ENCODE results near the gene ST7.

Gene ST7

DNA sequence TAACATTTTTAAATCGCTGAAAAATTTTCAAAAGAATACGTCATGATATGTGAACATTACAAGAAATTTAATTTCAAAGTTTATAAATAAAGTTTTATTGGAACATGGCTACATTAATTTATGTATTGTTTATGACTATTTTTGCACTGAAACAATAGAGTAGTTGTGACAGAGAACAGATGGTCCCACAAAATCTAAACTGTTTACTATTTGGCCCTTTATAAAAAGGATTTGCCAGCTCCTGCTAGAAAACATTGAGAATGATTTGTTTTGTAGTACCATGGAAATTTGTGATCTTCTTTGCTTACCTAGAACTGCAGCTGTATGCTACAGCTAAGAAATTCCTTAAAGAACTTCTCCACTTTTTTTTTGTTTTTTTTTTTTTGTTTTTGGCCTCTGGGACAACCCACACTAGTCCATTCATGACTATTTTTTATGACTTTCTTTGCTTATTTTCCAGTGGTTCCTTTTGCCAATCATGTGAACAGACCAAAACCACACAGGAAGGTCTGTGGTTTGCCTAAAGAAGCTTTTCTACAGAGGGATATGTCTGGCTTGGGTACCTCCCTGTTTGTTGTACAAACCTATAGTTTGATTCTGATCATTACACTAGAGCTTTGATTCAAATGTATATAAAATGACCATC, 55.7 kb downstream of the ST7 start:
- peak; percentile 44 for DNase-seq (ENCODE audit: low spot score)

DNA sequence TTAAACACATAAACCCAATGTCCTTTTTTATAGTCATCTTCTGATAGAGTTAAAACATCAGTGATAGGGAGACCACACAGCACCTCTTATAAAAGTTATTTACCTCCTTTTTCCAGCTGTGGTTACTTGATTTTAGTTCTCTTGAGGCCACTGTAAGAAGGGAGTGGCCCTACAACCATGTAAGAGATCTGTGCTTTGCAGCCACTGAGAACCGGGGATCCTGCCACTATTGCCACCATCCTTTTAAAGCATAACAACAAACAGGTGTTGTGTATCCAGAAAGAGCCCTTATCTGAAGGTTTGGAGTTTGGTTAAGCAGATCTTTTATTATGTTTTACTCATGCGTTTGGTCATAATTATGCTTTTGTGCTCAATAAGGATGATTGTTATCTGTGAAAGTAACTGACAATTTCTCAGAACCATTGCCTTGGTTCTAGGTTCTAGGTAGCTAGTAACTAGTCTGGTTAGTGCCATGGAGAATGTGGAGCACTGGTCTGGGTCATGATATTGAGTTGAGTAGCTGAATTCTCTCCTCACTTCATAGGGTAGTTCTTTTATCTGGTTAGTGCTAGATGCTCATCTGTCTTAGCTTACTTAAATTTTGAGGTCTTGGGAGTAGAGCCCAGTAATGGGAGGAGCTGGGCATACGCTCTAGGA, 56.5 kb downstream of the ST7 start:
- DNase-seq (ENCODE audit: low spot score), result no peak

DNA sequence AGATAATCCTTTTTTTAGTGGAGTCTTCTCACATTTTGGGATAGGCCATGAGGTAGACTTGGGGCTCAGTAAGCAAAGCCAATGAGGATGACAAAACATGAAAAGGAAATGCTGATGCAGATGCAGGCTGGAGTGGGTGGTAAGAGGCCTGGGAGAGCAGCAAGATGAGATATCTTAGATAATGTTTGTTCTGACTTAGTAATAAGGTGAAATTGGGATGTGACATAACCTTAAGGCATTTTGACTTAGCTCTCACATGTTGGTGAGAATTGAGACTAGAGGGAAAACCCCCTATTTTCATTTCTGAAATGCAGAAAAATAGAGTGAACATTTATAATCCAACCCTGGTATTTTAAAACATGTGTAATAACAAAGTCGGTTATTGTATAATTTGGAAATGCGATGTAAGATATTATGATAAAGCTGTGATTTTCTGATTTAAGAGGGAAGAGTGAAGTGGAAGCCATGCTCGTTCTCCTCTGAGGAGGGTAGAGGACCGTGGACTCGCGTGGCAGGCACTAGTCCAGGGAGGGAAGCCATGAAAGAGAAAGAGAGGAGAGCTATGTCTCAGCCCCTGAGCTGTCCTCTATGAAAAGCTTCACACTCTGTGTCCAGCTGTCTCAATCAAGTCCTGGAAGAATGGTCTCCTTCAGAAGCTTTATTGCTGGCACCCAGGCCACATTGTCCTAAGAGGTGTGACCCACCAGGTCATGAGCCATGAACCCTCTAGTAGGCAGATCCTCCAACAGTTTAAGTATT, 57.3 kb downstream of the ST7 start:
- DNase-seq (ENCODE audit: low spot score), result no peak

DNA sequence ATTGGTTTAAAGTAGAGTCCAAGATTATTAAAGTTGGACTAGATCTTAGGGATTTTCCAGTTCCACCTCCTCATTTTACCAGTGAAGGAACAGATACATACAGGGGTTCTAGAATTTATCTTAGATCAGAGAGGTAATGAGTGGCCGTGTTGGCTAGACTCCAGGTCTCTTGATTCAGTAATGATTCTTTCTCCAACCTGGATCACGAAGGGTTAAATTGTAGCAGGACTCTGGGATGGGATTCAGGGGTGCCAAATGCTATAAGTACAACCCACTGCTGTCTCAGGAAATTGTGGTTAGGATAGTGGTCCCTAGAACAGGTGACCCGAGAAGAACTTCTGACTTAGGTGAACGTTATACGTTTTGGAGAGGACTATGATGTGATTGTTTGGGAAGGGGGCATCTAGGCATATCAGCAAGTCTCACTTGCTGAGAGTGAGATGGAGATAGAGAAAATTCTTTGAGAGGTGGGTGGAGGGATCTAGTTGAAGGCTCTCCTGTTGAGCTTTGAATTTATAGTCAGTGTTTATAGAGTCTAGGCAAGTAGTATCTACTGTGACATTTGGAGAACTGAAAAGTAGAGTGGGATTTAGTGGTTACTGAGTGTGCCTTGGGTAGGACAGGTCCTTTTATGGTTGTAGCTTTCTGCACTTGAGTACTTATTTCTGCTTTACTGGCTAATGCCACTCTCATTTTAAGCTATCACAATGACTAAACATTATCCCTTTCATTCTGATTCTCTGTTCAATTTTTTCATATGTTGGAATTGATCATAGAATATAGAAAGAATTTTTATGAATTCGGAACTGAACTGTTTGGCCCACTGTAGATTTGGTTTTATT, 58.3 kb downstream of the ST7 start:
- no peak for DNase-seq (ENCODE audit: low spot score)

DNA sequence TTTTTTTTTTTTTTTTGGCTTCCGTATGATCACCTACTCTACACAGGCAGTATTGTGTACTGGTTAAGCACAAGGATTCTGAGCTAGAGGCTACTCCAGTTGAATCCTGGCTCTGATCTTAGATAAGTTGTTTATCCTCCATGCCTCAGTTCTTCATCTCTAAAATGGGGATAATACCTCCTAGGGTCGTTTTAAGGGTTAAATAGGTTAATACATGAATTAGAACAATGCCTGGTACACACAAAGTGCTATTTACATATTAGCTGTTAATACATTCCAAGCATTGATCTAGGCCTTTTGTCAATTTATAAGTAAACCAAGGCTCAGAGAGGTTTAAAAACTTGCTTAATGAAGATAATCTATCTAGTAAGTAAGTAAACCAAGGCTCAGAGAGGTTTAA, 59.0 kb downstream of the ST7 start:
- no peak for DNase-seq (ENCODE audit: low spot score)

DNA sequence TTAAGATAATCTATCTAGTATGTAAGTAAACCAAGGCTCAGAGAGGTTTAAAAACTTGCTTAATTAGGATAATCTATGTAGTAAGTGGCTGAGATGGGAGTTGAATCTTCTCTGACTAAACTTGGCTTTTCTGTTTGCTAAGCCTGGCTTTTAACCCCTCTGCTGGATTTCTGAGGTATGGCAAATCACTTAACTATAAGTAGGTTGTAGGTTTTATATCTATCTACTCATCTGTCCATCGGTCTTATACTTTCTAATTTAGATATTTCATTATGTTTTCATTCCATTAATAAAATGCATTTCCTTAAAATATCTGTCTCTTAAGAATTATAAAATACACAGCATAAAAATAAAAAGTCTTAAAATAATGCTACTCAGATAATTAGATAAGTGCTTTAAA, 59.4 kb downstream of the ST7 start:
- peak; percentile 76 for DNase-seq (ENCODE audit: low spot score)

DNA sequence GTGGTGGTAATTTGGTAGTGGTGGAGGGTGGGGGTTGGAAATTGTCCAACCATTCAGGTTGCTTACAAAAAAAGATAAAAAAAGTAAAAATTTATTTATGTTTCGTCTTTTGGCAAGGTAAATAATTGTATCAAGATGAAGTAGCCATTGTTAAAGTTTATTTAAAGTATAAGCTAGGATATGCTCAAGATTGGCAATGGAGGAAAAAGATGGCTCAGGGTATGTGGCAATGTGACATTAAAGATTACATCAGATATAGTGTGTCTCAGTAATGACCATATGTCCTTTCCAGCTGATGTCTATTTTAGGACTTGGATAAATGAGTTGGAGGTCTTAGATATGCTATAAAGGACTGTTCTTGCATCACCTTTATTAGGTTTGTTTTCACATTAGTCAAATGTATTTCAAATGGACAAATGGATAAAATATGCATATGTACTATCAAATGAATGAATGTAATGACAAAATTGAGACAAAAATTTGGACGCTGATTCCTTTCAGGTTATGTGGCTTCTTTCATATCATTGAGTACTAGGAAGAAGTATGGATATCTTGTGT, 60.9 kb downstream of the ST7 start:
- DNase-seq (ENCODE audit: low spot score), result no peak

DNA sequence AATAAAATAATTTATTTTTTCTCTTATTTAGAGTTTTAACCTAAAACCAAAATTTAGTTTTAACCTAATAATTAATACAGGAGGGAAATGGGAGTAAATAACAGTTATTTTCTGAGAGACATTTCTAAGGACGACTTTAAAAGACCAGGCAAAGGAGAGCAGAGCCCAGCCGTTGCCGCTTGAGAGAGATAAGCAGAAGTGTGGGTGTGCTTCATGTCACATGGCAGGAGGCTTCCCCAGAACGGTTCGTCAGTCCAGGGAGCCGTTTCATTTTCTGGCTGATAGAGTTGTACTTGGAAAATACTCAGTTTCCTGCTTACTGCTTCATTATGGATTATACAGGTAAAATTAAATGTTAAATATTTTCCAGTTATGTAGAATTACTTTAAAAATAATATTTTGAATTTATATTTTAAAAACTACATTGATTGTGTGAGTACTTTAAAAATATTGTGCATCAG, 61.4 kb downstream of the ST7 start:
- DNase-seq (ENCODE audit: low spot score), result peak; percentile 77

DNA sequence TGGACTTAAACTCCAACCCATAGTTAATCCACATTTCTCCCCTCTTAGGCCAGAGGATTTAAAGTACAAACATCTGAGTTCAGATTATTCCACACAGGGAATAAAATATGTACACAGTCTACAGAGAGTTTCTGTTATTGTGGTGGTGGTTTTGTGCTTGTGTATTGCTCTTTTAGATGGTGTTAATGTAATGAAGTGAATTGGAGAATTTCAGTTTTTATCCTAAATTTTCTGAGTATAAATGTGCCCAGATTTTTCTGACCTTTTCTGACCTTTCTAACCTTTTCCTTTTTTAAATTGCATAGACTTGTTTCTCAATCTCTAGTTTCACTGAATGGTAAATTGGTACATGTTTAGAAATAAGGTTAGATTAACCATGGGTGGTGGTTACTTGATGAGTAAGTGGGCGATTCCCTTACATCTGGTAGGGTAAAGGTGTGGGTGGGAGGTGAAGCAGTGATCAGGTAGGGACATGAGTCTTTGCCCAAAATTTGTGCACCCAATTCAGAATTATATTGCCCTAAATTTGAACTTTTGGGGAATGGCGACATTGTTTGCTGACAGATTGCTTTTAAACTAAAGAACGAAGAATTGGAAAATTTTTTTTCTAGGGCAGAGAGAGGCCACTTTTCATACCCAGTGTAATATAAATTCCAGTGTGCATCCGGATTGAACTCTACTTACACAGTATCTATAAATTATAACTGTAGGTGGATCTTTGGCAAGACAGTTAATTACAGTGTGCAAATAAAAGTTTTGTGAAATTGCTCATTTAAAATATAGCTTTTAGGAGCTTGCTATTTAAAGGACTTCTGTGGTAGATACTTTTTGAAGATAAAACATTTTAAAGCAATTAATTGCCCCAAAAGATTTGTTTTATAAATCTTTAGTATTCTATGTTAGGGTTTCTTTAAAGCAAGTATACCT, 62.2 kb downstream of the ST7 start:
- peak; percentile 11 for DNase-seq (ENCODE audit: low spot score)

DNA sequence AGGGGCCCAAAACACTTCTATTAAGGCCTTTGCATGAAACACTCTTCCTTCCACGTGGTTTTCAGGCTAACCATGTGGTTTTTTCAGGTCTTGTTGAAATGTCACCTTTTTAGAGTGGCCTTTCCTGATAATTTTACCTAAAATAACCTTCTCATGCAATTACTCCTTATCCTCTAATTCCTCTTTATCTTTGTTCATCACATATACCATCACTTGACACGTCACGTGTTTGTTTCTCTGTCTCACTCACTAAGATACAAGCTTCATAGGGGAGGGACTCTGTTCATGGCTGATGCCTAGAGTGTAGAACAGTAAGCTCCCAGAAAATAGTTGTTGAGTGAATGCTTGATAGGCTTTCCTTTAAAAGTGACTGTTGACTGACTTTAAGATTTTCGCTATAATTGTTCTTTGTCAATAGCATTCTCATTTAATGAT, 63.7 kb downstream of the ST7 start:
- DNase-seq (ENCODE audit: low spot score), result no peak

DNA sequence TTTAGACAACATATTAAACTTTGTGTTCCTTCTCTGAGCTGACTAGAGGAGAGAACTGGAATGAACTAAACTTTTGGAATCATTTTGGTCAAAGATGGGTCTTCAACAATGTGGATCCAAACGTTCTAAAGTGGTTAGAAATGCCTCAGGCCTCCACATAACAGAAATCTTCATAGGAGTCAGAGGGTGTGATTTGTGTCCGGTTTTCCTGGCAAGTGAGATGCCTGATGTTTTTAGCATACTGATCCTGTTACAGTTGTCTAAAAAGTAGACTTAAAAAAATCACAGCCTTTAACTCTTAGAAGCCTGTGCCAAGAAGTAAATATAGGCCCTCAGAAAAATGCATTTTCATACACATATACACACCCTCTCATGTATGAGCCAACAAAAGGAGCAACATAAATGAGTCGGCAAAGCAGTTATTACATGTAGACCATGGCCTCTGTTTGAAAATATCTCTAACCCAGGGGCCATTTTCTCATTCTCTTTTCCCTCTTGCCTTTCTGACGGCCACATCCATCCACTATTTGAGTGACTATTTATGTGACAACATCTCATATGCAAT, 64.5 kb downstream of the ST7 start:
- DNase-seq (ENCODE audit: low spot score), result no peak

DNA sequence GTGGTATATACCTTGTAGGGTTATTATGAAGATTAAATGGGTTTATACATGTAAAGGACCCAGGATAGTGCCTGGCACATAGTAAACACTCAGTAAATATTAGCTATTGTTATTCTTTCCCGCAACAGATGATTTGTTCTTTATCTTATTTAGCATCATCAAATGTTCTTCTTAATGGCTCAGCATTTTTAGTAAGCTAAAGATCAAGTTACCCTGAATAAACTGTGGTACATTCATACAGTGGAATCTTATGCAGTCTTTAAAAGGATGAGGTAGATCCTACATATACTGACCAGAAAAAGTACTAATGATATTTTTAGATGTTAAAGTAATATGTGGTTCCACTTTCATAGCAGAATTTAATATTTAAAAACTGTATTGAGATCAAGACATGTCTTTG, 65.4 kb downstream of the ST7 start:
- no peak for DNase-seq (ENCODE audit: low spot score)

DNA sequence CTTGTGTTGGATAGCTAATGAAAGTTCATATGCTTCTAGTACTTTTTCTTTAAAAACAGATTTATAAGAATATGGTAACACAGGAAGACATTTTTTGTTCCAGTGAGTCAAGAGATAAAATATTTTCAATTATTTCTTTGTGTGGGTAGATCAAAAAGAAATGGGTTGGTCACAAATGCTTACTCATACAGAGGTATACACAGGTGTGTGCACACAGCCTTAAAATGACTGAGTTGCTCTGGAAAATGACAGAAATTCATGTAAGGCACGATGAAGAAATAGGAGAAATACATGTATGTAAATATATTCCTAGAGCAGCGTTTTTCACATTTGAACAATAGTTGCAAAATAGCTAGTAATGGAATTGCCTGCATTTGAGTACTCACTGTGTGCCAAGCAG, 66.0 kb downstream of the ST7 start:
- DNase-seq (ENCODE audit: low spot score), result no peak

DNA sequence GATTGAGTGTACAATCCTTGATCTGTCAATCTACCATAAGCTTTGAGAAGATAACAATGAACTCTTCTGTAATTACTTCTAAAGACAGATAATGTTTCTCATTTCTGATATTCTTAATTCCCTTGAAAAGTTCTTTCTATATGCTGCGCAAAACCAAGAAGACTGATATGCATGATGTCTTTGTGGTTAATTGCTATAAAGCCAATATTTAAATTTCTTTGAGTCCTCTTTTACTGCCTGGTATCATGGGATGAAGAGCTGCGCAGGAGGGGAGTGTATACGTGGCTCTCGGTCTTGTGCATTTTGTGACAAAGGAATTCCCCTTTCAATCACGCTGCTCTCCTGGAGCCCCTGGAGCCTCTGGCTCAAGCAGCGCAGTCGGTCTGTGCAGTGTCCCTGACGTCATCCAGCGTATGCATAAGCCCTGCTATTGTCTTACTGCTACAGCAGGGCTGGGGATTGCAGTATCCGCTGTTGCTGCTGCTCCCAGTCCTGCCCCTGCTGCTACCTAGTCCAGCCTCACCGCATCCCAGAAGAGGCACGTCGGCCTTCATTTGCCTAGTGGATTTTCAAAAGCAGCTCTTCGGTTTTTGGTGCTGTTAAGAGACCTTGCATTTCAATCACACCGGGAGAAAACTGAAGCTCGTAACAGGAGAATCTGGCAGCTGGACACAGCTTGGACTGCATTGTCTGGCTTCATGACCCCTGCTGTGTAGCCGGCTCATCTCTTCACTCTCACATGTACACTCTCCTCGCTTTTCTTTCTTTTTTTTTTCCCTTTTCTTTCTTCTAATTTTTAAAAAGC, 66.7 kb downstream of the ST7 start:
- no peak for DNase-seq (ENCODE audit: low spot score)

DNA sequence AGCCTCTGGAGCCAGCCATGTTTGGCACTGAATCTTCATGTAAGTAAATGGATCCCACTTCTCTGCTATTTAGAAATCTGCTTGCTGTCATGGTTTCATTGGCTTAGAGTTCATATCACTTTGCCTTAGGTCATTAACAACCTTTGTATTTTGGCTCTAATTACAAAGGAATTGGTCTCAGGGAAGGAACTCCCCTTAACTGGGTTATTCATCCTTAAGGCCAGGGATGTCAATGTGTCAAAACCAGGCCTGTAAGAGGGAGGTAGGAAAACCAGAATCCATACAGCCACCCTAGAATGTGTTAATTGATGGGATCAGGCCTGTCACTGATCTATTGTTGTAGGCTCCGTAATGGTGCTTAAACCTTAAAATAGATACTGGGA, 67.3 kb downstream of the ST7 start:
- DNase-seq (ENCODE audit: low spot score), result no peak

DNA sequence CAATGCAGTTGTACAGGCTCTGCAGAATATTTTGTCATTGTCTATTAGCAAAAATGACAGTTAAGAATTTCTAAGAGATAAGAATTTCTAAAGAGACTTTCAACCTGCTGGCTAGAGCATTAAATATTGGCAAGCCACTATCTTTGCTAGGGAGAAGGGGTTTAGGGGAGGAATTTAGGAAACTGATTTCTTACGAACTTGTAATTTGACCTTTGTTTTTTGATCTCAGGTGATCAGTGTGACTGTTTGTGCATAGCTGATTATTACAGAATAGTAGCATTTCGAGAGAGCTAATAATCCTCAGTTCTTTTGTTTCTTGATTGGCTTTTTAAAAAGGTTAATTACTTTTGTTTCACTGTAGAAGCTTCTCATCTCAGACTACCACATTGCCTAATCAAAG, 68.1 kb downstream of the ST7 start:
- no peak for DNase-seq (ENCODE audit: low spot score)

DNA sequence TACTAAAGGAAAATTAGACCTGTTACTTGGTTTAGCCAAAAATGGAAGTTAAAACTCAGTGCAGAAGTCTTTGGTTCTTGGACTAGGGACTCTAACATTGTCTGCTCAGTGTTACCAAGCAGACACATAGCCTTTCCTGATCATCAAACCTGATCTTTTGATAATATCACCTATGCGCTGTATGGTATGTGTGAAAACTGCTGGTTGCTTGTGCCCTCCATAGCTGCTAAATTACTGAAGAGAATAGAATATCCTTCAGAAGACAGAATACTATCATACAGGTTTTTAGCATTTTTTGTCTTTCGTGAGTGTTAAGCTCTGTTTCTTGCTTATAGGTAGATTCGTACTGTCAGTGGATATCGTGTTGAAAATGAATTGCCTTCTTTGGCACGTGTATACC, 68.7 kb downstream of the ST7 start:
- no peak for DNase-seq (ENCODE audit: low spot score)

DNA sequence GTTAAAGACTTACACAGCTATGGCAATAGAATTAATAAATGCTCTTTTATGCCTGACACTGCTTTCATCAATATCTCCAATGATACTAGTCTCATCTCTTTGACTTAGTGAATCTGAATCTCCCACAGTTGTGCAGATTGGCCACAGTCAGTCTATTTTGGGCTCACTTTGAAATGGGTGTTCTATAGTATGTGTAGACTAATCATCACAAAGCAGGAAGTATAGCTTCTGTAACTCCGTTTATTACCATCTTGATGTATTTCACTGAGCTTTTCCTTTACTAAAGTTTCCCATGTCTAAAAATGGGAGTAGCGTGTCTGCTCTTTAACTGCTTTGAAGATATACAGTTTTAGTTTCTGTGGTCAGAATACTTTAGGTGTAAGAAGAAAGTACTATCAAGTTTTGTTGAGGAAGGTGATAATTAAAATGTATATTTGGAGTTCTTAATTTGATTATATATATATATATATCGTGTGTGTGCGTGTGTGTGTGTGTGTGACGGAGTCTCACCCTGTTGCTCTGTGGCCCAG, 70.1 kb downstream of the ST7 start:
- peak; percentile 34 for DNase-seq (ENCODE audit: low spot score)

DNA sequence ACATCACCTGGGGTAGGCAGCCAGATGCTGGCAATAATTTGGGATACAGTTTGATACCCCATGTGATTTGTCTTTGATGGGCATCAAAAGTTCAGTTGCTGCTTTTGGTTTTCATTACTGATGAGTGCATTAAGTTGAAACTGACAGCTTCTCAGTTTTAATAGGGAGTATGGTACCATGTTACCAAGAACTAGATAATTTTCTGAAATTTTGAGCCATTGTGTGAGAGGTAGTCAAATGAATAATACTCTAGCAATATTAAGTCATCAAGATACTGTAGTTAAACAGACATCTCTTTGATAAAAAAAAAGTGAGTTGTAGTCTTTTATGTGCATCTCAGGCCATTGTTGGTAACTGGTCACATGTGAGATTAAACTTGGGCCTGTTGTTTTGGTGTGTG, 71.5 kb downstream of the ST7 start:
- DNase-seq (ENCODE audit: low spot score), result no peak

DNA sequence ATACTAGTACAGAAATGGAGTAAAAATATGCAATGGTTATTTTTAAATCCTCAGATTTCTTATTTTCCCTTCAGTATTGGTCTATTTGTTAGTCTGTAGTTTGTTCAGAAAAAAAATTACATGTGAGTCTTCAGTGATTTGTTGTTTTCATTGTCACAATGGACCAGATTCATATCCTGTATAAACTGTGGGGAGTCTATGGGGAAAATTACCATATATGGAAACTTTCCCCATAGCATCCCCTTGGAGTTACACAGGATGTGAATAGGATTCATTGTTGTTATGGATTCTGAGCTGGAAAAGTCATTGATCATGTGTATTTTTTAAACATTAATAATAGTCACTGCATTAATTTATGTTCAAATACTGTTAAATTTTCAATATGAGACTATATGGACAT, 72.6 kb downstream of the ST7 start:
- DNase-seq (ENCODE audit: low spot score), result no peak

Data from NAMALWA (cell line).